Measurements from ENCODE around the gene CAND2.
A peak's percentile ranks its signal among the peaks of the same experiment; 100 is the strongest.
"Not testable (repeated sequence)": the region's sequence is repeated elsewhere in the genome, so short reads cannot be mapped to it uniquely, and the experiment has no call there.

The CAND2 gene

GRCh38 chr3:12841970-12842328 lies 45.5 kb downstream of the CAND2 start:
- H3K27ac Mint-ChIP-seq = peak overlapping the region; percentile 100
- H3K9me3 Mint-ChIP-seq = no peaks in the 10 kb centered on the region
- peak overlapping the region; percentile 95 for H3K4me3 Mint-ChIP-seq
- ATAC-seq (no peak), DNase-seq (peak in 1 of 2 donors; percentile 20)
- no peaks in the 10 kb centered on the region for H3K27me3 Mint-ChIP-seq
- peaks cover 47% of the 10 kb centered on the region for H3K4me1 Mint-ChIP-seq

DNA sequence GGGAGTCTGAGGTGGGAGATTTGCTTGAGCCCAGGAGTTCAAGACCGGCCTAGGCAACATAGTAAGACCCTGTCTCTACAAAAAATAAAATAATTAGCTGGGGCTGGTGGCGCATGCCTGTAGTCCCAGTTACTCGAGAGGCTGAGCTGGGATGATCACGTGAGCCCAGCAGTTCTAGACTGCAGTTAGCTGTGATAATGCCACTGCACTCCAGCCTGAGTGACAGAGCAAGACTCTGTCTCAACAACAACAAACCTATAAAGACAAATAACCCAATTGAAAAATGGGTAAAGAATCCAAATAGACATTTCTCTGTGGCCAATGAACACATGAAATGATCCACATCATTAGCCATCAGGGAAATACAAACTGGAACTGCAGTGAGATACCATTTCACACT lies 46.0 kb downstream of the CAND2 start:
- Mint-ChIP-seq H3K27ac (peak overlapping the region in 1 of 2 donors; percentile 100), H3K4me3 (no peak overlapping the region), H3K27me3 (no peaks in the 10 kb centered on the region), H3K9me3 (no peaks in the 10 kb centered on the region), H3K4me1 (peaks cover 42% of the 10 kb centered on the region)
- DNase-seq (no peak), ATAC-seq (no peak)

- Mint-ChIP-seq H3K4me3 (no peak overlapping the region), H3K27me3 (no peaks in the 10 kb centered on the region), H3K27ac (no peak overlapping the region), H3K9me3 (no peaks in the 10 kb centered on the region), H3K4me1 (peaks cover 9% of the 10 kb centered on the region)
- ATAC-seq (no peak), DNase-seq (no peak)
Measured at GRCh38 chr3:12845811-12846210, 49.3 kb downstream of the CAND2 start.

- DNase-seq (no peak), ATAC-seq (no peak)
- H3K4me3 Mint-ChIP-seq = no peak overlapping the region
- peaks cover 26% of the 10 kb centered on the region for H3K27me3 Mint-ChIP-seq
- no peaks in the 10 kb centered on the region for H3K9me3 Mint-ChIP-seq
- no peak overlapping the region for H3K27ac Mint-ChIP-seq
- H3K4me1 Mint-ChIP-seq = no peaks in the 10 kb centered on the region
Measured at GRCh38 chr3:12852201-12852600, 55.7 kb downstream of the CAND2 start.

GRCh38 chr3:12853847-12854246 lies 57.4 kb downstream of the CAND2 start:
- not testable (repeated sequence) for H3K27ac Mint-ChIP-seq, H3K9me3 Mint-ChIP-seq, ATAC-seq, DNase-seq, H3K4me1 Mint-ChIP-seq, H3K4me3 Mint-ChIP-seq
- peaks cover 28% of the 10 kb centered on the region for H3K27me3 Mint-ChIP-seq

- no peaks in the 10 kb centered on the region for H3K4me1 Mint-ChIP-seq
- H3K9me3 Mint-ChIP-seq = no peaks in the 10 kb centered on the region
- no peak overlapping the region for H3K4me3 Mint-ChIP-seq
- peaks cover 28% of the 10 kb centered on the region for H3K27me3 Mint-ChIP-seq
- H3K27ac Mint-ChIP-seq = no peak overlapping the region
- DNase-seq = no peak
- ATAC-seq = no peak
Measured at GRCh38 chr3:12854565-12854964, 58.1 kb downstream of the CAND2 start.

DNA sequence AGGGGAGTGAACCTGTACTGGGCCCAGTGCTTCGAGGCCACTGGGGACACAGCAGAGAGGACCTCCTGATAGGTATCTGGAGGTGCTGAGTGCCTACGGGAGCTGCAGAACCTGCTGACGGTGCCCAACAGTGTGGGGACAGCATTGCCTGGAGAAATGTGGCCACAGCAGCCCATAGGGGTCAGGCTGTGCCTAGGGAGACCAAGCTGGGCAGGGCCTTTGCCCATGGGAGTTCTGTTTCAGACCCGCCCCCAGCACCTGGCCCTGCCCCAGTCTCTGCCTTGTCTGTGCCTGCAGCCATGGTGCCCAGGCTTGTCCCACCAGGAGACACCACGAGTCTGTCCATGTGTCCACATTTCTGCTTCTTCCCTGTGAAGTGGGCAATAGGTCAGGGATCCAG lies 60.1 kb downstream of the CAND2 start:
- Mint-ChIP-seq H3K4me1 (no peaks in the 10 kb centered on the region), H3K9me3 (no peaks in the 10 kb centered on the region), H3K27ac (no peak overlapping the region), H3K4me3 (no peak overlapping the region), H3K27me3 (peaks cover 28% of the 10 kb centered on the region)
- DNase-seq (no peak), ATAC-seq (no peak)

- Mint-ChIP-seq H3K27me3 (peaks cover 16% of the 10 kb centered on the region), H3K27ac (no peak overlapping the region), H3K9me3 (peaks cover 0 to 7% of the 10 kb centered on the region in 2 donors), H3K4me1 (no peaks in the 10 kb centered on the region), H3K4me3 (no peak overlapping the region)
- DNase-seq = no peak
- ATAC-seq = no peak
Measured at GRCh38 chr3:12859840-12860239, 63.4 kb downstream of the CAND2 start.

DNA sequence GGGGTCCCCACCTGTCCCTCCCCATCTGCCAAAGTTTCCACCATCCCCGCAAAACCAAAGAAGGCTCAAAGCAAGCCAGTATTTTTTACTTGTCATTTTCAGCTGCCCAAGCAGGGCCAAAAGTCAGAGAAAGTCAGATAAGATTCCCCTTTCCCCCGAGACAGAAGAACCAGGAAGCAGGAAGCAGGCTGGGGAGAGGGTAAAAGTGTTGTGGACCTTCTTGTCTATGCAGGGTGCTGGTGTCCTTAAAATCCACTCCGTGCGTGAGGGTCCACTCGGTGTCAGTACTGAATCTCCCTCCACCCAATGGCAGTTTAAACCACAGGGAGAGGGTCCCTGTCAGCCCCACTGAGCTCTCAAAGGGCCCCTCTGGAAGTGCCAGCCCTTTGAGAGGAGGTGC lies 65.1 kb downstream of the CAND2 start:
- no peak overlapping the region for H3K27ac Mint-ChIP-seq
- no peak for ATAC-seq

DNA sequence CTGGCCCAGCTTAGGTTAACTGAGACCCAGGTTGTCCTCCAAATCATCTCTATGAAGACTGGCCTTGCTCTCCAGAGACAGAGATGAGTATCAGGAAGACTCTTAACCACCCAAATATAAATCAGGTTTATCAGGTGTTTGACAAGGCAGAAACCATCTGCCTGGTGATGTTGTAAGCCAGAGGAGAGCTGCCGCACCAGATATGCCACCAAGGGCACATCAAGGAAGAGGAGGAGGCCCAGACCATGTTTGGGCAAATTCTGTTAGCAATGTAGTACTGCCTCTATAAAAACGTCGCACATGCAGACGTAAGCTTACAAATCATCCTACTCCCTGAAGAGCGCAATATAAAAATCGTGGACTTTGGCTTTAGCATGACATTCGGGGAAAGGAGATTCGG lies 65.9 kb downstream of the CAND2 start:
- H3K4me1 Mint-ChIP-seq = peaks cover 2% of the 10 kb centered on the region
- no peak overlapping the region for H3K27ac Mint-ChIP-seq
- H3K9me3 Mint-ChIP-seq = peaks cover 0 to 18% of the 10 kb centered on the region in 2 donors
- no peak overlapping the region for H3K4me3 Mint-ChIP-seq
- DNase-seq (no peak), ATAC-seq (no peak)
- H3K27me3 Mint-ChIP-seq = peaks cover 19% of the 10 kb centered on the region

More for the DNA sequence above, 65.1 kb downstream of the CAND2 start:
- Mint-ChIP-seq H3K4me3 (no peak overlapping the region), H3K27me3 (peaks cover 22% of the 10 kb centered on the region), H3K4me1 (no peaks in the 10 kb centered on the region), H3K9me3 (peaks cover 0 to 18% of the 10 kb centered on the region in 2 donors)
- DNase-seq = no peak

DNA sequence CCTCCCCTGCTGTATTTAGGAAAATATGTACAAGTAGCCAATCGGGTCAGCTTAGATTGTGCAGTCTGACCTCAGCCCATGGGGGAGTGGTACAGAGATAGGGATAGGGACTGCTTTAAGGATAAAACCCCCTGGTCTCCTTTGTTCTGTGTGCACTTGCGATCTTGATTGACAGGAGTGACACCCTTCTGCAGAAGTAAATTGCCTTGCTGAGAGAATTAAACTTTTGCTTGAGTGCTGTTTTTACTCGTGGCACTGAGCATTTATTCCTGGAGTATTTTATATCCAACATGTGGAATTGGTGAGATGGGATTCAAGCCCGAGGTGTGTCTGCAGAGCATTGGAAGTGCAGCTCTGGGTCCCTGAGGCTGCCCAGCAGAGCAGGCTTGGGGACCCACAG lies 68.8 kb downstream of the CAND2 start:
- Mint-ChIP-seq H3K27me3 (peaks cover 40% of the 10 kb centered on the region), H3K9me3 (peaks cover 0 to 18% of the 10 kb centered on the region in 2 donors), H3K27ac (no peak overlapping the region), H3K4me1 (peaks cover 16% of the 10 kb centered on the region), H3K4me3 (no peak overlapping the region)
- DNase-seq (no peak), ATAC-seq (no peak)

- no peak overlapping the region for H3K4me3 Mint-ChIP-seq
- peaks cover 0 to 18% of the 10 kb centered on the region in 2 donors for H3K9me3 Mint-ChIP-seq
- H3K27me3 Mint-ChIP-seq = peaks cover 52% of the 10 kb centered on the region
- no peak for ATAC-seq
- no peak overlapping the region for H3K27ac Mint-ChIP-seq
- no peak for DNase-seq
- H3K4me1 Mint-ChIP-seq = peaks cover 24% of the 10 kb centered on the region
Measured at GRCh38 chr3:12866836-12867235, 70.4 kb downstream of the CAND2 start.

- Mint-ChIP-seq H3K4me1 (peaks cover 24% of the 10 kb centered on the region), H3K27me3 (peaks cover 52% of the 10 kb centered on the region), H3K9me3 (peaks cover 0 to 18% of the 10 kb centered on the region in 2 donors), H3K27ac (peak overlapping the region in 1 of 2 donors; percentile 2), H3K4me3 (peak overlapping the region; percentile 84 to 85)
- ATAC-seq (peak; percentile 76), DNase-seq (peak; percentile 57 to 66)
Measured at GRCh38 chr3:12868039-12869034, 71.9 kb downstream of the CAND2 start.

- peak in 1 of 2 donors; percentile 40 for DNase-seq
- Mint-ChIP-seq H3K4me1 (peaks cover 24% of the 10 kb centered on the region), H3K27ac (peak overlapping the region in 1 of 2 donors; percentile 69), H3K4me3 (peak overlapping the region; percentile 44 to 85), H3K9me3 (peaks cover 0 to 18% of the 10 kb centered on the region in 2 donors), H3K27me3 (peaks cover 57% of the 10 kb centered on the region)
- peak; percentile 46 for ATAC-seq
Measured at GRCh38 chr3:12869035-12869621, 72.6 kb downstream of the CAND2 start.

DNA sequence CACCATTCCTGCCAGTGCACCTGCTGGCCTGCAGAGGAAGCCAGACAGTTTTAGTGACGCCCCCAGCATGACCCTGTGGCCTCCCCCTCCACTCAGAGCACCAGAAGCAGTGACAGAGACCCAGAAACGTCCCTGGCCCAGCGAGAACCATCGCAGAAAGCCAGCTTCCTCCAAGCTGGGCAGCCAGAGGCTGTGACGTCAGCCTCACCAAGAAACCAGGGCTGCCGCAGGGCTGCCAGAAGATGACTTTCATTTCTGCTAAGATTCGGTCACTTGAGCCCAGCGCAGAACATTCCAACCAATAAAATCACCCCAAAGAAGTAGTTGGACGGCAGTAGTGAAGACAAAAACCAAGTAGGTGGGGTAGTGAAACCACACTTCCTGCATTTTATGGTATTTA lies 74.5 kb downstream of the CAND2 start:
- peak overlapping the region; percentile 23 to 44 for H3K4me3 Mint-ChIP-seq
- DNase-seq (peak in 1 of 2 donors; percentile 30), ATAC-seq (peak; percentile 16)
- no peak overlapping the region for H3K27ac Mint-ChIP-seq
- H3K27me3 Mint-ChIP-seq = peaks cover 62% of the 10 kb centered on the region
- no peaks in the 10 kb centered on the region for H3K9me3 Mint-ChIP-seq
- peaks cover 29% of the 10 kb centered on the region for H3K4me1 Mint-ChIP-seq

GRCh38 chr3:12871404-12871983 lies 75.0 kb downstream of the CAND2 start:
- no peak overlapping the region for H3K27ac Mint-ChIP-seq
- H3K9me3 Mint-ChIP-seq = no peaks in the 10 kb centered on the region
- H3K4me1 Mint-ChIP-seq = peaks cover 30% of the 10 kb centered on the region
- H3K4me3 Mint-ChIP-seq = no peak overlapping the region
- H3K27me3 Mint-ChIP-seq = peaks cover 62% of the 10 kb centered on the region
- ATAC-seq = no peak
- DNase-seq = no peak
